ENCODE measurements around the gene TACO1.

DNA sequence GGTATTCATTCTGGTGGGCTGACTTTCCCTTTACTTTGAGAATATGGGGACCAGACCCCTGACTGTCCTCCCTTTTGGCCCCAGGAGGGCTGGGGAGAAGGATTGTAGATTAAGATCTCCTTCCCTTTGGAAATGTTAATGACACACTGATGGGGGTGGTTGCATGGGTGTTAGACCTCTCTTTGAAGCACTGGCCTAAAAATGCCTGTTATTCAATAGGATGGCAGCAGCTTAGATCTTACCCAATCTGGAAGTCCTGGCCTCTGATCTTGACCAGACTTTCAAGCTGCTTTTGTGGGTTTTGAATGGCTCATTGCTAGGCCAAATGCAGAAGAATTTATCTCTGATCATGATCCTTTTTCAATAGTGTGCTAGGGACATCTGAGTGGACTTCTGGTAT, 47.2 kb downstream of the TACO1 start:
- TF ChIP-seq, protein P1, sequence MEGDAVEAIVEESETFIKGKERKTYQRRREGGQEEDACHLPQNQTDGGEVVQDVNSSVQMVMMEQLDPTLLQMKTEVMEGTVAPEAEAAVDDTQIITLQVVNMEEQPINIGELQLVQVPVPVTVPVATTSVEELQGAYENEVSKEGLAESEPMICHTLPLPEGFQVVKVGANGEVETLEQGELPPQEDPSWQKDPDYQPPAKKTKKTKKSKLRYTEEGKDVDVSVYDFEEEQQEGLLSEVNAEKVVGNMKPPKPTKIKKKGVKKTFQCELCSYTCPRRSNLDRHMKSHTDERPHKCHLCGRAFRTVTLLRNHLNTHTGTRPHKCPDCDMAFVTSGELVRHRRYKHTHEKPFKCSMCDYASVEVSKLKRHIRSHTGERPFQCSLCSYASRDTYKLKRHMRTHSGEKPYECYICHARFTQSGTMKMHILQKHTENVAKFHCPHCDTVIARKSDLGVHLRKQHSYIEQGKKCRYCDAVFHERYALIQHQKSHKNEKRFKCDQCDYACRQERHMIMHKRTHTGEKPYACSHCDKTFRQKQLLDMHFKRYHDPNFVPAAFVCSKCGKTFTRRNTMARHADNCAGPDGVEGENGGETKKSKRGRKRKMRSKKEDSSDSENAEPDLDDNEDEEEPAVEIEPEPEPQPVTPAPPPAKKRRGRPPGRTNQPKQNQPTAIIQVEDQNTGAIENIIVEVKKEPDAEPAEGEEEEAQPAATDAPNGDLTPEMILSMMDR (IDR thresholded peaks at IDR 0.05; ENCODE audit: insufficient read depth, low read depth, low read length): no peak
- no peak for TF ChIP-seq EZH2 (IDR thresholded peaks at IDR 0.05; ENCODE audit: insufficient read depth, low read length)

Measured in astrocyte (in vitro differentiated cells and primary cell).